H9 (cell line): Measurements from ENCODE around the gene CSRNP3. TPM values are rescaled to one million over a fixed set of nuclear protein-coding genes. Genes with fewer than 3 reads are reported as not detected.
"Not testable (repeated sequence)": the region's sequence is repeated elsewhere in the genome, so short reads cannot be mapped to it uniquely, and the experiment has no call there.

Experiments used
- DNase-seq: peaks from one replicate; pipeline ENCODE4 v3.0.0-alpha.2; 2017
- H2AFZ ChIP-seq: one replicate; pipeline ENCODE4 v1.6.1; 2013; ENCODE audit warnings: mild to moderate bottlenecking, low read length, control low read depth, moderate library complexity
- H2AK5ac ChIP-seq: 2 replicates; pipeline ENCODE4 v1.6.1; 2013; ENCODE audit warnings: low read length, control low read depth, mixed read lengths; ENCODE audit not compliant: insufficient read length
- H2BK120ac ChIP-seq: one replicate; pipeline ENCODE4 v1.6.1; 2013; ENCODE audit warnings: low read depth, mild to moderate bottlenecking, low read length, control low read depth, inconsistent platforms; ENCODE audit not compliant: poor library complexity, severe bottlenecking
- H2BK12ac ChIP-seq: 2 replicates; pipeline ENCODE4 v1.6.1; 2013; ENCODE audit warnings: low read length, control low read depth, mixed read lengths, low read depth; ENCODE audit not compliant: insufficient read length
- H2BK15ac ChIP-seq: 2 replicates; pipeline ENCODE4 v1.6.1; 2013; ENCODE audit warnings: low read depth, low read length, control low read depth
- H2BK20ac ChIP-seq: one replicate; pipeline ENCODE4 v1.6.1; 2013; ENCODE audit warnings: low read depth, mild to moderate bottlenecking, low read length, control low read depth, inconsistent platforms; ENCODE audit not compliant: poor library complexity, severe bottlenecking
- H2BK5ac ChIP-seq: 2 replicates; pipeline ENCODE4 v1.6.1; 2013; ENCODE audit warnings: low read length, control low read depth, mixed read lengths; ENCODE audit not compliant: insufficient read length
- H3K14ac ChIP-seq: 2 replicates; pipeline ENCODE4 v1.6.1; 2013; ENCODE audit warnings: low read length, control low read depth; ENCODE audit not compliant: insufficient read depth
- H3K18ac ChIP-seq: 2 replicates; pipeline ENCODE4 v1.6.1; 2013; ENCODE audit warnings: low read depth, mild to moderate bottlenecking, mixed read lengths, low read length, control low read depth; ENCODE audit not compliant: insufficient read length
- H3K23ac ChIP-seq: 2 replicates; pipeline ENCODE4 v1.6.1; 2013; ENCODE audit warnings: low read length, control low read depth, mixed read lengths, low read depth; ENCODE audit not compliant: insufficient read length
- H3K23me2 ChIP-seq: 2 replicates; pipeline ENCODE4 v1.6.1; 2013; ENCODE audit warnings: low read depth, mild to moderate bottlenecking, mixed read lengths, low read length, control low read depth; ENCODE audit not compliant: insufficient read length, poor library complexity, severe bottlenecking
- H3K27ac ChIP-seq: 2 replicates; pipeline ENCODE4 v1.5.1; 2013; ENCODE audit warnings: low read length, control low read depth, mixed read lengths, low read depth; ENCODE audit not compliant: insufficient read length
- H3K27me3 ChIP-seq: 2 replicates; pipeline ENCODE4 v1.6.1; 2013; ENCODE audit warnings: low read length, control low read depth, inconsistent platforms; ENCODE audit not compliant: insufficient read depth
- H3K4ac ChIP-seq: 2 replicates; pipeline ENCODE4 v1.6.1; 2013; ENCODE audit warnings: low read depth, mild to moderate bottlenecking, control low read depth, inconsistent platforms, low read length, moderate library complexity
- H3K4me1 ChIP-seq: 2 replicates; pipeline ENCODE4 v1.6.1; 2013; ENCODE audit warnings: low read length, control low read depth, inconsistent platforms; ENCODE audit not compliant: insufficient read depth
- H3K4me2 ChIP-seq: 2 replicates; pipeline ENCODE4 v1.6.1; 2013; ENCODE audit warnings: low read length, control low read depth, mixed read lengths; ENCODE audit not compliant: insufficient read length, insufficient read depth
- H3K56ac ChIP-seq: 2 replicates; pipeline ENCODE4 v1.6.1; 2013; ENCODE audit warnings: low read depth, mild to moderate bottlenecking, mixed read lengths, low read length, control low read depth; ENCODE audit not compliant: insufficient read length
- H3K79me1 ChIP-seq: 2 replicates; pipeline ENCODE4 v1.6.1; 2013; ENCODE audit warnings: low read depth, mild to moderate bottlenecking, moderate library complexity, low read length, control low read depth, inconsistent platforms; ENCODE audit not compliant: insufficient read depth, poor library complexity, severe bottlenecking
- H3K79me2 ChIP-seq: 2 replicates; pipeline ENCODE4 v1.6.1; 2013; ENCODE audit warnings: low read length, control low read depth, inconsistent platforms; ENCODE audit not compliant: insufficient read depth
- H3K9ac ChIP-seq: 2 replicates; pipeline ENCODE4 v1.6.1; 2013; ENCODE audit warnings: low read length, control low read depth, mixed read lengths; ENCODE audit not compliant: insufficient read length; ENCODE audit errors: extremely low read depth
- H3K9me3 ChIP-seq: one replicate; pipeline ENCODE4 v1.6.1; 2013; ENCODE audit warnings: low read depth, low read length, inconsistent platforms; ENCODE audit not compliant: control insufficient read depth
- H3T11ph ChIP-seq: one replicate; pipeline ENCODE4 v1.6.1; 2013; ENCODE audit warnings: mild to moderate bottlenecking, low read length, control low read depth, inconsistent platforms
- H4K20me1 ChIP-seq: one replicate; pipeline ENCODE4 v1.6.1; 2013; ENCODE audit not compliant: control insufficient read depth, insufficient read length, insufficient read depth
- H4K5ac ChIP-seq: 2 replicates; pipeline ENCODE4 v1.6.1; 2013; ENCODE audit warnings: low read depth, mild to moderate bottlenecking, mixed read lengths, low read length, control low read depth; ENCODE audit not compliant: insufficient read length
- H4K8ac ChIP-seq: replicated peaks from 2 replicates; pipeline ENCODE4 v1.6.1; 2013; ENCODE audit warnings: low read length, control low read depth, mixed read lengths, low read depth; ENCODE audit not compliant: insufficient read length
- H4K91ac ChIP-seq: 2 replicates; pipeline ENCODE4 v1.6.1; 2013; ENCODE audit warnings: low read depth, mild to moderate bottlenecking, moderate library complexity, mixed read lengths, low read length, control low read depth; ENCODE audit not compliant: insufficient read length
- H3K27ac Mint-ChIP-seq, 3 experiments: 2 replicates in 2 of 3; 3 replicates in 1 of 3; pipeline ENCODE4 v1.8.0; 2020 to 2021; ENCODE audit warnings: mixed read lengths in 3 of 3, mild to moderate bottlenecking in 1 of 3, moderate library complexity in 1 of 3
- H3K27me3 Mint-ChIP-seq: 2 replicates; pipeline ENCODE4 v1.8.0; 2021; ENCODE audit warnings: low read depth, mild to moderate bottlenecking, moderate library complexity, mixed read lengths
- H3K36me3 Mint-ChIP-seq, 3 experiments: 2 replicates in 2 of 3; 3 replicates in 1 of 3; pipeline ENCODE4 v1.8.0; 2020 to 2021; ENCODE audit warnings: low read depth in 3 of 3, mixed read lengths in 3 of 3; ENCODE audit not compliant: insufficient read depth in 1 of 3
- H3K4me1 Mint-ChIP-seq, 2 experiments: 2 replicates each; pipeline ENCODE4 v1.8.0; 2020; ENCODE audit warnings: mixed read lengths in 2 of 2
- H3K4me3 Mint-ChIP-seq, 2 experiments: 2 replicates in 1 of 2; 3 replicates in 1 of 2; pipeline ENCODE4 v1.8.0; 2020 to 2021; ENCODE audit warnings: mild to moderate bottlenecking in 2 of 2, mixed read lengths in 2 of 2, moderate library complexity in 1 of 2
- H3K9me3 Mint-ChIP-seq, 2 experiments: 2 replicates in 1 of 2; 3 replicates in 1 of 2; pipeline ENCODE4 v1.8.0; 2020; ENCODE audit warnings: mild to moderate bottlenecking in 2 of 2, mixed read lengths in 2 of 2, moderate library complexity in 1 of 2
- CTCF ChIP-seq: fragments of 200-600 bp; sonication (generic); conservative IDR thresholded peaks from 3 replicates; pipeline ENCODE4 v1.8.0; 2021; ENCODE audit warnings: antibody characterized with exemption, mild to moderate bottlenecking
- WGBS: extraction: QIAGEN DNeasy Blood & Tissue Kit; methylation state at CpG from one replicate; pipeline ENCODE4 v1.1.7; 2013; ENCODE audit warnings: missing lambda C conversion rate, low lambda C conversion rate, mixed read lengths; ENCODE audit not compliant: insufficient read length; ENCODE audit errors: extremely low coverage; 5-methylcytosine and 5-hydroxymethylcytosine counted together
- total RNA-seq: library from RNA; stranded (reverse); gene quantifications from 2 replicates; pipeline ENCODE4 v1.2.1, GENCODE V29; 2021

The CSRNP3 gene
- total RNA-seq, 1 experiment from 2014 or later, result 3.6 TPM

DNA sequence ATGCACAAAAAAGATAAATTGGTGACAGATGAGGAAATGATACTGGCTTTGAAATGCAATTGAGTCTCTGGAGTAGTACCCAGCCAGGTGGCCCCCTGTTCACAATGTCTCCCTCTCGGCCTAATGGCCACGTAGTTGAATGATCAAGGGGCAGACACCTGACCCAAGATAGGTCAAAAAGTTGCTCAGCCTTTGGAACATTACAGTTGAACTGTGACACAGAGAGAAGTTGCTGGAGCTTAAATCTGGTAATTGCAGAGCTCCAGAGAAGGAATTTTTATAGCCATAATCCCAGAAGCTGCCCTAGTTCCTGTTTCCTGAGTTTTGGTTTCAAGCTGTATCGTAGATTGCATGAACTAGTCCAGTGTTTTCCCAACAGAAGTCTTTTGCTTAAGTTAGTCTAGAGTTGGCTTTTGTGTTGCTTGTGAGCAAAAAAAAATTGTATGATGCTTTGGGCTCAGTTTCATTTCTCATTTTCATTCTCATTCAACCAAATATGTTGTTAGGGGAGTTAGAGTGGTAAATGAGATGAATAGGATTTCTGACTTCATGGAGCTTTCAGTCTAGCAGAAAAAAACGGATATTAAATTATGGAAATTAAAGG, 117.9 kb downstream of the CSRNP3 start:
- Histone ChIP-seq H2BK20ac (no peak overlapping the region), H3K4me1 (no peaks in the 10 kb centered on the region), H3K23me2 (no peaks in the 10 kb centered on the region), H3K9me3 (peaks cover 9% of the 10 kb centered on the region), H2BK15ac (no peak overlapping the region), H2BK5ac (no peak overlapping the region), H2BK120ac (no peak overlapping the region), H3K14ac (no peak overlapping the region), H3K79me2 (no peaks in the 10 kb centered on the region), H3K56ac (no peak overlapping the region), H3K27me3 (no peaks in the 10 kb centered on the region), H3K23ac (no peak overlapping the region), H3K27ac (no peak overlapping the region), H3K18ac (no peak overlapping the region), H4K20me1 (no peaks in the 10 kb centered on the region), H3K9ac (no peak overlapping the region), H2AK5ac (no peak overlapping the region), H2BK12ac (no peak overlapping the region), H3T11ph (no peak overlapping the region), H3K79me1 (no peaks in the 10 kb centered on the region), H2AFZ (no peak overlapping the region), H4K91ac (no peak overlapping the region), H3K4me2 (no peak overlapping the region), H3K4ac (no peak overlapping the region), H4K5ac (no peak overlapping the region), H4K8ac (no peak overlapping the region)
- H3K9me3 Mint-ChIP-seq, result peaks cover 18 to 23% of the 10 kb centered on the region in 2 experiments
- H3K36me3 Mint-ChIP-seq, result peaks cover 21 to 25% (median 22%) of the 10 kb centered on the region in 3 experiments
- H3K4me1 Mint-ChIP-seq, result peaks cover 9 to 19% of the 10 kb centered on the region in 2 experiments; a peak in 3 of 4 replicates
- WGBS, result no CpG with 5 or more reads among the region's 4 CpGs
- no peak overlapping the region for H3K4me3 Mint-ChIP-seq
- no peak for TF ChIP-seq CTCF
- DNase-seq, result no peak
- no peak overlapping the region; a peak in 1 of 7 replicates for H3K27ac Mint-ChIP-seq
- no peaks in the 10 kb centered on the region for H3K27me3 Mint-ChIP-seq

GRCh38 chr2:165590999-165591398, 121.5 kb downstream of the CSRNP3 start:
- not testable (repeated sequence) for H3T11ph ChIP-seq, H3K27me3 ChIP-seq, H3K56ac ChIP-seq, H2BK120ac ChIP-seq, H3K4ac ChIP-seq, H3K9me3 ChIP-seq, H2BK15ac ChIP-seq, H3K27me3 Mint-ChIP-seq, DNase-seq, H4K5ac ChIP-seq, H3K27ac Mint-ChIP-seq, H3K9ac ChIP-seq, H3K18ac ChIP-seq, H3K4me1 ChIP-seq, H4K20me1 ChIP-seq, H2AK5ac ChIP-seq, H2AFZ ChIP-seq, H4K8ac ChIP-seq, H3K23ac ChIP-seq, H3K79me2 ChIP-seq, H3K27ac ChIP-seq, H3K4me1 Mint-ChIP-seq, H3K14ac ChIP-seq, H2BK5ac ChIP-seq, H3K23me2 ChIP-seq, H2BK20ac ChIP-seq, H3K4me3 Mint-ChIP-seq, H3K79me1 ChIP-seq, H2BK12ac ChIP-seq, H4K91ac ChIP-seq, H3K4me2 ChIP-seq
- peaks cover 23 to 27% (median 24%) of the 10 kb centered on the region in 3 experiments for H3K36me3 Mint-ChIP-seq
- peaks cover 18 to 23% of the 10 kb centered on the region in 2 experiments for H3K9me3 Mint-ChIP-seq
